Sigmoid colon (tissue), 7 donors: ENCODE measurements around the gene AKR1A1. TPM values are rescaled to one million over a fixed set of nuclear protein-coding genes. Genes with fewer than 3 reads are reported as not detected.

ENCODE experiments used
- DNase-seq: peaks from one replicate; pipeline ENCODE4 v3.0.0-alpha.2; 2019
- H3K27ac ChIP-seq, 4 donors: fragments of 200-600 bp; sonication (generic); one replicate each; pipeline ENCODE4 v1.5.1; 2016 to 2019; ENCODE audit warnings: mild to moderate bottlenecking in 1 of 4
- H3K27me3 ChIP-seq, 3 donors: fragments of 200-600 bp; sonication (generic); one replicate each; pipeline ENCODE4 v1.5.1; 2019; ENCODE audit warnings: mild to moderate bottlenecking in 1 of 3
- H3K36me3 ChIP-seq, 4 donors: fragments of 200-600 bp; sonication (generic); one replicate each; pipeline ENCODE4 v1.5.1; 2016 to 2019
- H3K4me1 ChIP-seq, 4 donors: fragments of 200-600 bp; sonication (generic); one replicate each; pipeline ENCODE4 v1.5.1; 2017 to 2019
- H3K4me3 ChIP-seq, 4 donors: fragments of 200-600 bp; sonication (generic); one replicate each; pipeline ENCODE4 v1.5.1; 2017 to 2019; ENCODE audit warnings: mild to moderate bottlenecking in 2 of 4, moderate library complexity in 1 of 4
- H3K9me3 ChIP-seq, 4 donors: fragments of 200-600 bp in 3 of 4; sonication (generic) in 3 of 4; one replicate each; pipeline versions ENCODE4 v1.5.1 to v1.6.1; 2013 to 2019
- CTCF ChIP-seq, 4 experiments: fragments of 450-650 bp in 3 of 4; fragments of 200-600 bp in 1 of 4; IDR thresholded peaks; one replicate each; pipeline ENCODE4 v1.5.1; 2016 to 2019; ENCODE audit warnings: antibody characterized with exemption in 4 of 4, mild to moderate bottlenecking in 3 of 4, moderate library complexity in 2 of 4
- EP300 ChIP-seq, 4 donors: sonication (generic); formaldehyde crosslinking; IDR thresholded peaks; one replicate each; pipeline ENCODE4 v1.6.1; 2017; ENCODE audit warnings: antibody characterized with exemption in 4 of 4
- POLR2A ChIP-seq, 2 donors: fragments of 450-650 bp; IDR thresholded peaks; one replicate each; pipeline ENCODE4 v1.6.1; 2016; ENCODE audit warnings: antibody characterized with exemption in 2 of 2, mild to moderate bottlenecking in 2 of 2, moderate library complexity in 2 of 2
- POLR2AphosphoS5 ChIP-seq, 4 donors: sonication (generic); formaldehyde crosslinking; IDR thresholded peaks; one replicate each; pipeline ENCODE4 v1.6.1; 2017; ENCODE audit warnings: antibody characterized with exemption in 4 of 4
- WGBS, 2 donors: extraction: QIAGEN DNeasy Blood & Tissue Kit; methylation state at CpG; one replicate each; pipeline ENCODE4 v1.1.7; 2013; 5-methylcytosine and 5-hydroxymethylcytosine counted together
- intact Hi-C: fragments of 100-400 bp; cut with DNase I; formaldehyde crosslinking; loops from one replicate; pipeline ENCODE4 v1.15.1; 2023
- polyA plus RNA-seq, 3 donors: library from polyadenylated mRNA; stranded (reverse); fragments of 200-250 nt; gene quantifications; one replicate each; pipeline ENCODE4 v1.2.3, GENCODE V29; 2013
- total RNA-seq, 4 donors: library from RNA; depleted of rRNA; stranded (reverse); fragments of >200 nt; gene quantifications; one replicate each; pipeline ENCODE4 v1.1.0, GENCODE V29; 2016
- donor health status: healthy with polysubstance abuse.
- donor health status: Bipolar disorder and iron deficiency.
- donor health status: healthy.

The AKR1A1 gene
- total and polyA plus RNA-seq, 7 donors: 39.6 to 234 (median 64.2) TPM

- H3K36me3 ChIP-seq: peaks cover 0 to 38% (median 23%) of the 10 kb centered on the region in 4 donors
- no peak for DNase-seq
- intact Hi-C loops: loop anchor here (1.0 kb wide), 2 partner anchors 58 to 210 kb away; no protein-coding TSS in a partner anchor
- no peaks in the 10 kb centered on the region for H3K9me3 ChIP-seq
- no peak overlapping the region for H3K27ac ChIP-seq
- TF ChIP-seq POLR2A (IDR thresholded peaks at IDR 0.05) (no peak), POLR2AphosphoS5 (IDR thresholded peaks at IDR 0.05) (no peak), CTCF (IDR thresholded peaks at IDR 0.05) (no peak), EP300 (IDR thresholded peaks at IDR 0.05) (no peak)
- 84 to 90% methylated on average over 4 of the region's 4 CpGs for WGBS, 2 donors
- H3K4me3 ChIP-seq: no peak overlapping the region
- H3K4me1 ChIP-seq: peaks cover 0 to 12% (median 6%) of the 10 kb centered on the region in 4 donors
- H3K27me3 ChIP-seq: no peaks in the 10 kb centered on the region
Observed at GRCh38 chr1:45570631-45571030, 20.0 kb downstream of the AKR1A1 start.

GRCh38 chr1:45573231-45573804, 22.7 kb downstream of the AKR1A1 start:
- Histone ChIP-seq H3K4me1 (no peaks in the 10 kb centered on the region), H3K36me3 (peaks cover 0 to 17% (median 5%) of the 10 kb centered on the region in 4 donors), H3K9me3 (no peaks in the 10 kb centered on the region), H3K27ac (no peak overlapping the region), H3K27me3 (no peaks in the 10 kb centered on the region), H3K4me3 (no peak overlapping the region)
- peak; percentile 15 for DNase-seq
- intact Hi-C loops: no loop called here
- no peak for TF ChIP-seq POLR2A (IDR thresholded peaks at IDR 0.05)
- no peak for TF ChIP-seq POLR2AphosphoS5 (IDR thresholded peaks at IDR 0.05)
- TF ChIP-seq CTCF (IDR thresholded peaks at IDR 0.05): no peak
- TF ChIP-seq EP300 (IDR thresholded peaks at IDR 0.05): no peak
- 54 to 76% methylated on average over 3 of the region's 3 CpGs for WGBS, 2 donors

GRCh38 chr1:45574105-45574626, 23.5 kb downstream of the AKR1A1 start:
- Histone ChIP-seq H3K4me3 (no peak overlapping the region), H3K9me3 (no peaks in the 10 kb centered on the region), H3K4me1 (no peaks in the 10 kb centered on the region), H3K27ac (no peak overlapping the region), H3K36me3 (peaks cover 0 to 8% (median 0%) of the 10 kb centered on the region in 4 donors), H3K27me3 (no peaks in the 10 kb centered on the region)
- intact Hi-C loops: no loop called here
- WGBS, 2 donors: 92 to 94% methylated on average over 7 of the region's 7 CpGs
- no peak for TF ChIP-seq CTCF (IDR thresholded peaks at IDR 0.05)
- no peak for TF ChIP-seq EP300 (IDR thresholded peaks at IDR 0.05)
- no peak for TF ChIP-seq POLR2AphosphoS5 (IDR thresholded peaks at IDR 0.05)
- TF ChIP-seq POLR2A (IDR thresholded peaks at IDR 0.05): no peak
- no peak for DNase-seq

- Histone ChIP-seq H3K9me3 (no peaks in the 10 kb centered on the region), H3K4me3 (peak overlapping the region; percentile 79 to 98 (median 82)), H3K27me3 (no peaks in the 10 kb centered on the region), H3K36me3 (no peaks in the 10 kb centered on the region), H3K4me1 (peaks cover 0 to 31% (median 23%) of the 10 kb centered on the region in 4 donors), H3K27ac (peak overlapping the region; percentile 92 to 98 (median 94))
- 0% methylated on average over 19 of the region's 19 CpGs for WGBS, 2 donors
- TF ChIP-seq CTCF (IDR thresholded peaks at IDR 0.05): no peak
- no peak for TF ChIP-seq POLR2A (IDR thresholded peaks at IDR 0.05)
- TF ChIP-seq POLR2AphosphoS5 (IDR thresholded peaks at IDR 0.05): no peak
- TF ChIP-seq EP300 (IDR thresholded peaks at IDR 0.05): no peak
- intact Hi-C loops: loop anchor here (10.0 kb wide), 1 partner anchor 568 kb away; the partner anchor contains the start of genes HECTD3 and UROD
- DNase-seq: peak; percentile 99
Observed at GRCh38 chr1:45583264-45583665, 32.6 kb downstream of the AKR1A1 start.
